Heart left ventricle (tissue), 16 donors: ENCODE results near the gene SCLY. TPM values are rescaled to one million over a fixed set of nuclear protein-coding genes. Genes with fewer than 3 reads are reported as not detected.

Source experiments
- ATAC-seq, 4 donors: fragments of 200-7000 bp; cut with Tn5 transposase; one replicate each; pipeline ENCODE4 v1.9.1; 2020 to 2022; ENCODE audit warnings: moderate library complexity in 4 of 4, mild to moderate bottlenecking in 3 of 4, moderate number of reproducible peaks in 1 of 4
- DNase-seq, 5 donors: peaks; one replicate each; pipeline ENCODE4 v3.0.0-alpha.2; 2020
- H3K27ac ChIP-seq, 12 donors: fragments of 200-600 bp; sonication (generic) in 4 of 12; one replicate each; pipeline versions ENCODE4 v1.5.0 to v1.8.0; 2016 to 2022; ENCODE audit warnings: mild to moderate bottlenecking in 2 of 12
- H3K27me3 ChIP-seq, 9 donors: fragments of 200-600 bp; sonication (generic) in 2 of 9; one replicate each; pipeline versions ENCODE4 v1.5.1 to v1.8.0; 2016 to 2022; ENCODE audit warnings: mild to moderate bottlenecking in 3 of 9
- H3K36me3 ChIP-seq, 9 donors: fragments of 200-600 bp; sonication (generic) in 2 of 9; one replicate each; pipeline versions ENCODE4 v1.5.0 to v1.8.0; 2018 to 2022; ENCODE audit warnings: mild to moderate bottlenecking in 2 of 9
- H3K4me1 ChIP-seq, 12 donors: fragments of 200-600 bp; sonication (generic) in 4 of 12; one replicate each; pipeline versions ENCODE4 v1.5.0 to v1.8.0; 2016 to 2022; ENCODE audit warnings: mild to moderate bottlenecking in 3 of 12
- H3K4me3 ChIP-seq, 12 donors: fragments of 200-600 bp; sonication (generic) in 4 of 12; one replicate each; pipeline versions ENCODE4 v1.5.0 to v1.8.0; 2017 to 2022; ENCODE audit warnings: mild to moderate bottlenecking in 9 of 12, moderate library complexity in 4 of 12
- H3K9me3 ChIP-seq, 12 donors: fragments of 200-600 bp; sonication (generic) in 4 of 12; one replicate each; pipeline versions ENCODE4 v1.5.0 to v1.8.0; 2016 to 2022; ENCODE audit warnings: mild to moderate bottlenecking in 1 of 12
- CTCF ChIP-seq, 12 donors: fragments of 200-600 bp; sonication (generic) in 4 of 12; IDR thresholded peaks; one replicate each; pipeline versions ENCODE4 v1.5.0 to v1.8.0; 2018 to 2022; ENCODE audit warnings: antibody characterized with exemption in 12 of 12, mild to moderate bottlenecking in 5 of 12
- POLR2A ChIP-seq, 2 donors: fragments of 450-650 bp; IDR thresholded peaks; one replicate each; pipeline ENCODE4 v1.6.1; 2017; ENCODE audit warnings: antibody characterized with exemption in 2 of 2, mild to moderate bottlenecking in 2 of 2, moderate library complexity in 2 of 2
- WGBS, 4 donors: extraction: QIAGEN DNeasy Blood & Tissue Kit in 2 of 4; methylation state at CpG; one replicate each; pipeline versions ENCODE4 v1.1.5 to v1.1.7; 2013 to 2018; 5-methylcytosine and 5-hydroxymethylcytosine counted together
- intact Hi-C, 10 donors: fragments of 100-400 bp; cut with DNase I; formaldehyde crosslinking; loops; one replicate each; pipeline versions ENCODE4 v1.11.1 to v1.14.2; 2022
- polyA plus RNA-seq, 2 donors: library from polyadenylated mRNA; stranded (reverse); fragments of 200-250 nt; gene quantifications; one replicate each; pipeline ENCODE4 v1.2.3, GENCODE V29; 2013
- total RNA-seq, 9 donors: library from RNA; depleted of rRNA in 2 of 9; stranded (reverse); fragments of >200 nt in 2 of 9; fragmentation: NEBNext Ultra II Directional in 3 of 9; extraction: Animal tissue kit (Norgen Biotek cat#: 25700) in 3 of 9; gene quantifications; one replicate each; pipeline versions ENCODE4 v1.1.0 to v1.2.4, GENCODE V29; 2016 to 2023
- donor health status: ischemic (EF 13 %, LVEDD 7.1; RV severe dilation, severe dysfunction).
- donor health status: healthy with polysubstance abuse.
- donor health status: DM: no; HTN: yes; CAD: no.
- donor health status: DM: no; HTN: no; CAD: no.
- donor health status: ischemic (EF 25% LVEDD 6.9; RV normal size, moderate dysfunction).
- donor health status: ischemic (EF 25% LVEDD 5.7; RV mildly dilated, moderate dysfunction).
- donor health status: healthy.
- donor health status: DM: yes; HTN: yes; CAD: no.
- donor health status: ischemic (EF 35%, LVEDD 5.7; RV mildly dilated, moderate dysfunction).
- donor health status: nonischemic (EF 11% LVEDD 7.7; RV severe dilation, severe dysfunction).
- donor health status: DM: yes; HTN: yes; CAD: no.
- donor health status: PGD.
- donor health status: ischemic (EF 29% LVEDD 5.4; RV normal size, mild dysfunction).
- donor health status: nonischemic (EF 23%, LVEDD 6.1; RV moderate dilation, normal function).

SCLY gene
- total and polyA plus RNA-seq, 11 donors, result 6.9 to 21.2 (median 10.6) TPM

GRCh38 chr2:238146884-238147544, 86.2 kb downstream of the SCLY start:
- Histone ChIP-seq H3K36me3 (peaks cover 0 to 13% (median 0%) of the 10 kb centered on the region in 9 donors), H3K4me1 (peaks cover 0 to 20% (median 12%) of the 10 kb centered on the region in 12 donors), H3K9me3 (no peaks in the 10 kb centered on the region), H3K27ac (no peak overlapping the region), H3K27me3 (no peaks in the 10 kb centered on the region), H3K4me3 (no peak overlapping the region)
- intact Hi-C loops, result loop anchor here in 2 of 10 donors (10.0 kb wide), 1 partner anchor 292 kb away; the partner anchor contains the start of gene RAMP1 (in 2 of the 2)
- DNase-seq (no peak), ATAC-seq (no peak)
- 79 to 89% (median 87%) methylated on average over 12 to 13 of the region's 13 CpGs for WGBS, 4 donors
- TF ChIP-seq POLR2A (IDR thresholded peaks at IDR 0.05) (no peak), CTCF (IDR thresholded peaks at IDR 0.05) (no peak)

- DNase-seq (no peak), ATAC-seq (no peak)
- Histone ChIP-seq H3K27me3 (no peaks in the 10 kb centered on the region), H3K9me3 (no peaks in the 10 kb centered on the region), H3K4me3 (no peak overlapping the region), H3K27ac (no peak overlapping the region), H3K4me1 (peaks cover 0 to 2% (median under 1%) of the 10 kb centered on the region in 12 donors), H3K36me3 (peaks cover 0 to 13% (median 0%) of the 10 kb centered on the region in 9 donors)
- intact Hi-C loops, result loop anchor here in 2 of 10 donors (10.0 kb wide), 1 partner anchor 294 kb away; the partner anchor contains the start of gene RAMP1 (in 2 of the 2)
- WGBS, 4 donors, result 93 to 96% (median 94%) methylated on average over 4 to 15 of the region's 15 CpGs
- TF ChIP-seq POLR2A (IDR thresholded peaks at IDR 0.05) (no peak), CTCF (IDR thresholded peaks at IDR 0.05) (no peak)
These were observed 88.2 kb downstream of the SCLY start for GRCh38 chr2:238148981-238149380.

Other genes starting within 250 kb of the SCLY start
- gene RAMP1, start 201.4 kb upstream of the SCLY start, total RNA-seq, result 100 to 1,000 TPM in 7 of 9 donors, 10 to 100 TPM in 2; 36.5 to 490 (median 201) TPM
- 1,000 to 10,000 TPM in 1 of 2 donors, 100 to 1,000 TPM in 1; 164 to 1,114 TPM for gene RAMP1, start 201.4 kb upstream of the SCLY start, polyA plus RNA-seq
- gene UBE2F, start 94.0 kb upstream of the SCLY start, total RNA-seq, result 10 to 100 TPM; 54.2 to 73.8 (median 60.6) TPM
- gene UBE2F, start 94.0 kb upstream of the SCLY start, polyA plus RNA-seq, result 10 to 100 TPM; 56.4 to 83.4 TPM
- gene ESPNL, start 39.3 kb downstream of the SCLY start, total RNA-seq, result 1 to 10 TPM in 1 of 9 donors, under 1 TPM in 7, not detected in 1; 0.05 to 1.2 (median 0.23) TPM
- gene ESPNL, start 39.3 kb downstream of the SCLY start, polyA plus RNA-seq, result under 1 TPM in 1 of 2 donors, not detected in 1; 0.27 TPM
- gene KLHL30, start 77.7 kb downstream of the SCLY start, total RNA-seq, result 10 to 100 TPM; 19.8 to 43.7 (median 23.2) TPM
- gene KLHL30, start 77.7 kb downstream of the SCLY start, polyA plus RNA-seq, result 10 to 100 TPM in 1 of 2 donors, 1 to 10 TPM in 1; 5.1 to 10.7 TPM
- 1 to 10 TPM in 1 of 9 donors, under 1 TPM in 5, not detected in 3; 0.23 to 1.8 (median 0.65) TPM for gene ERFE, start 98.0 kb downstream of the SCLY start, total RNA-seq
- under 1 TPM; 0.08 to 0.36 TPM for gene ERFE, start 98.0 kb downstream of the SCLY start, polyA plus RNA-seq
- 10 to 100 TPM; 12.4 to 27.7 (median 23.4) TPM for gene ILKAP, start 142.7 kb downstream of the SCLY start, total RNA-seq
- gene ILKAP, start 142.7 kb downstream of the SCLY start, polyA plus RNA-seq, result 10 to 100 TPM; 33.7 to 41.7 TPM
- gene HES6, start 179.0 kb downstream of the SCLY start, total RNA-seq, result 1 to 10 TPM in 8 of 9 donors, under 1 TPM in 1; 0.45 to 5.9 (median 2.5) TPM
- gene HES6, start 179.0 kb downstream of the SCLY start, polyA plus RNA-seq, result 1 to 10 TPM; 3.7 to 9.1 TPM
- 10 to 100 TPM in 2 of 9 donors, 1 to 10 TPM in 7; 1.6 to 17.1 (median 5.4) TPM for gene PER2, start 227.6 kb downstream of the SCLY start, total RNA-seq
- gene PER2, start 227.6 kb downstream of the SCLY start, polyA plus RNA-seq, result 1 to 10 TPM; 2.2 TPM